Activated T-helper 1 cell treated with anti-CD3 and anti-CD28 coated beads, Interleukin-12 subunit alpha, Interleukin-12 subunit beta, Interleukin-2, Interleukin-4 antibody, amounts not matched to agents 30 ng/mL and 10 ng/mL and 1 ng/mL, durations not matched to agents 14 hours and 24 hours and 36 hours (primary cell): ENCODE results near the gene OSBPL8. TPM values are rescaled to one million over a fixed set of nuclear protein-coding genes. Genes with fewer than 3 reads are reported as not detected.

Experiments used
- DNase-seq: peaks from one replicate; pipeline ENCODE4 v3.0.0; 2021; ENCODE audit warnings: low spot score
- H3K27ac Mint-ChIP-seq: one replicate; pipeline ENCODE4 v1.8.0; 2021; ENCODE audit warnings: mild to moderate bottlenecking, mixed read lengths
- H3K27me3 Mint-ChIP-seq: one replicate; pipeline ENCODE4 v1.8.0; 2022; ENCODE audit warnings: mild to moderate bottlenecking, moderate library complexity, mixed read lengths; ENCODE audit not compliant: insufficient read depth
- H3K36me3 Mint-ChIP-seq: one replicate; pipeline ENCODE4 v1.8.0; 2021; ENCODE audit warnings: low read depth, mixed read lengths
- H3K4me1 Mint-ChIP-seq: one replicate; pipeline ENCODE4 v1.8.0; 2021; ENCODE audit warnings: low read depth, mixed read lengths
- H3K4me3 Mint-ChIP-seq: one replicate; pipeline ENCODE4 v1.8.0; 2021; ENCODE audit warnings: mild to moderate bottlenecking, moderate library complexity, mixed read lengths
- H3K9me3 Mint-ChIP-seq: one replicate; pipeline ENCODE4 v1.8.0; 2021; ENCODE audit warnings: mixed read lengths
- intact Hi-C: fragments of 100-400 bp; cut with micrococcal nuclease; formaldehyde crosslinking; loops from one replicate; pipeline ENCODE4 v1.15.1; 2024
- total RNA-seq: library from RNA; stranded (reverse); gene quantifications from 2 replicates; pipeline ENCODE4 v1.2.3, GENCODE V29; 2022

The OSBPL8 gene
- total RNA-seq, 1 donor from 2014 or later, result 86.9 TPM

- Mint-ChIP-seq H3K27ac (no peak overlapping the region), H3K4me3 (no peak overlapping the region), H3K4me1 (no peaks in the 10 kb centered on the region), H3K27me3 (no peaks in the 10 kb centered on the region), H3K36me3 (no peaks in the 10 kb centered on the region), H3K9me3 (no peaks in the 10 kb centered on the region)
- intact Hi-C loops, result no loop called here
- DNase-seq, result no peak
Observed at GRCh38 chr12:76471579-76471978, 88.0 kb downstream of the OSBPL8 start.

- intact Hi-C loops, result no loop called here
- no peaks in the 10 kb centered on the region for H3K4me1 Mint-ChIP-seq
- no peaks in the 10 kb centered on the region for H3K9me3 Mint-ChIP-seq
- H3K36me3 Mint-ChIP-seq, result no peaks in the 10 kb centered on the region
- H3K4me3 Mint-ChIP-seq, result no peak overlapping the region
- no peak for DNase-seq
- H3K27me3 Mint-ChIP-seq, result no peaks in the 10 kb centered on the region
- H3K27ac Mint-ChIP-seq, result no peak overlapping the region
Observed at GRCh38 chr12:76470028-76470939, 89.3 kb downstream of the OSBPL8 start.

DNA sequence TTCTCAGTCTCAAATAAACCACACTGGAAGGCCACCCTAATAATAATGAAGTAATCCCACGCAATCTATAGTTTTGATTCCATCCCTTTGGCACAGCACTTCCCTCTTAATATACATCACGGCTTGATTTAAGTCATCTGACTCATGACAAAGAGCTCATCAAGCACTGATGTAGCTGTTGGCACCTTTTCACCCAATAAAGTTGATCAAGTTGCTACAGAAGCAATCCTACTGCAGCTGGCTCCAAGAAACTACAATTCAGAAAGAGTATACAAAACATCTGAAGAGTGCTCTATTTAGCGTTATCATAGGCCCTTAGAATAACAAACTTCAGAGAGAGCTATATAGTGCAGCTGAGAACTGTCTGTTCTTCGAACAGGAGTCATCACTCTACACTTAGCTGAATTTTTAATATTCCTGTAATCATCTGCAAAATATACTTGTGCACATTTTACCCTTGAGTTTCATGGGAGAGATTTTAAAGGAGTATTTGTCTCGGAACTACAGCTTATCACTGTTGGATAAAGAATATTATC, 94.9 kb downstream of the OSBPL8 start:
- no peaks in the 10 kb centered on the region for H3K36me3 Mint-ChIP-seq
- intact Hi-C loops, result no loop called here

DNA sequence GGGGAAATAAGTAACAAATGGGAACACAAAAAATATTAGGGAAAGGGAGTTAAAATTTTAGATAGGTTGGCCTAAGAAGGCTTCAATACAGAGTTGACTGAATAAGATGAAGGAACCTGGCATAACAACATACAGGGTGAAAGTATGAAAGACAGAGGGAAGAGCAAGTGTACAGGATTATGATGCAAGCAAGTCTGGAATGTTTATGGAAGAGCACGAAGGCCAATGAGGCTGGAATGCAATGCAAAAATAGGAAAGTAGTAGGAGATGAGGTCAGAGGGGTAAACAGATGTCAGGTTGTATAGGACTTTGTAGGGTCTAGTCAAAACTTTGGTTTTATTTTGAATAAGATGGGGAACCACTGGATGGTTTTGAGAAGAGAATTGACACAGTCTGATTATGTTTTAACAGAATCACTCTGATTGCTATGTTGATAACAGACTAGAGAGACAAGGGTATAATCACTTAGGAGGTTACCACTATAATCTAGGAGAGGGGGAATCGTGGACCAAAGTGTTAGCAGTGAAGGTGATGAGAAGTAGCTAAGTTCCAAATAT, 96.8 kb downstream of the OSBPL8 start:
- Mint-ChIP-seq H3K36me3 (no peaks in the 10 kb centered on the region), H3K27me3 (no peaks in the 10 kb centered on the region), H3K4me3 (no peak overlapping the region), H3K4me1 (peaks cover 8% of the 10 kb centered on the region), H3K27ac (no peak overlapping the region), H3K9me3 (no peaks in the 10 kb centered on the region)
- DNase-seq, result no peak
- intact Hi-C loops, result no loop called here

More for the DNA sequence above, 94.9 kb downstream of the OSBPL8 start:
- H3K9me3 Mint-ChIP-seq, result no peaks in the 10 kb centered on the region
- no peak overlapping the region for H3K4me3 Mint-ChIP-seq
- H3K27me3 Mint-ChIP-seq, result no peaks in the 10 kb centered on the region
- peaks cover 8% of the 10 kb centered on the region for H3K4me1 Mint-ChIP-seq
- no peak for DNase-seq
- no peak overlapping the region for H3K27ac Mint-ChIP-seq

- peaks cover 8% of the 10 kb centered on the region for H3K4me1 Mint-ChIP-seq
Observed at GRCh38 chr12:76460807-76461206, 98.8 kb downstream of the OSBPL8 start.

DNA sequence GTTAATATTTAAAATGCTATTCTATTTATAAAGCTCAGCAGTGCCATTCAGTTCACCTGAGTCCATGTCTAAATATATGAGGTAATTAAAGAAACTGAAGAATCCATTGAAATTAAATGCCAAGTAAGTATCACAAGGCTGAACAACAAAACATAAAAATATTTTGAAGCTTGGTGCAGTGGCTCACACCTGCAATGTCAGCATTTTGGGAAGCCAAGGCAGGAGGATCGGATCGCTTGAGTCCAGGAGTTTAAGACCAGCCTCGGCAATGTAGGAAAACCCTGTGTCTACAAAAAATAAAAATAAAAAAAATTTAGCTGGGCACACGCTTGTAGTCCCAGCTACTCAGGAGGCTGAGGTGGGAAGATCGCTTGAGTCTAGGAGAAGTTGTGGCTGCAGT, 101.8 kb downstream of the OSBPL8 start:
- no peak overlapping the region for H3K4me3 Mint-ChIP-seq
- peaks cover 9% of the 10 kb centered on the region for H3K4me1 Mint-ChIP-seq
- intact Hi-C loops, result loop anchor here (5.0 to 10.0 kb wide), 3 partner anchors 99 to 931 kb away; partner anchors contain the start of gene OSBPL8
- H3K27me3 Mint-ChIP-seq, result no peaks in the 10 kb centered on the region
- H3K36me3 Mint-ChIP-seq, result peaks cover under 1% of the 10 kb centered on the region
- H3K27ac Mint-ChIP-seq, result no peak overlapping the region
- no peaks in the 10 kb centered on the region for H3K9me3 Mint-ChIP-seq
- DNase-seq, result no peak

More at GRCh38 chr12:76460807-76461206, 98.8 kb downstream of the OSBPL8 start:
- no peak for DNase-seq
- Mint-ChIP-seq H3K4me3 (no peak overlapping the region), H3K27ac (no peak overlapping the region), H3K36me3 (no peaks in the 10 kb centered on the region), H3K27me3 (no peaks in the 10 kb centered on the region), H3K9me3 (no peaks in the 10 kb centered on the region)
- intact Hi-C loops, result no loop called here

GRCh38 chr12:76457010-76457409, 102.6 kb downstream of the OSBPL8 start:
- Mint-ChIP-seq H3K4me3 (no peak overlapping the region), H3K27ac (no peak overlapping the region), H3K9me3 (no peaks in the 10 kb centered on the region), H3K4me1 (peaks cover 13% of the 10 kb centered on the region), H3K27me3 (no peaks in the 10 kb centered on the region), H3K36me3 (peaks cover 7% of the 10 kb centered on the region)
- intact Hi-C loops, result loop anchor here (5.0 to 10.0 kb wide), 3 partner anchors 100 to 930 kb away; partner anchors contain the start of gene OSBPL8
- DNase-seq, result no peak

GRCh38 chr12:76455582-76456345, 103.8 kb downstream of the OSBPL8 start:
- Mint-ChIP-seq H3K9me3 (no peaks in the 10 kb centered on the region), H3K4me3 (no peak overlapping the region), H3K27me3 (no peaks in the 10 kb centered on the region), H3K36me3 (peaks cover 10% of the 10 kb centered on the region), H3K27ac (no peak overlapping the region), H3K4me1 (peaks cover 15% of the 10 kb centered on the region)
- peak; percentile 5 for DNase-seq
- intact Hi-C loops, result loop anchor here (1.0 to 10.0 kb wide), 10 partner anchors 102 to 1121 kb away; partner anchors contain the start of genes BBS10, GLIPR1L1 and OSBPL8

- intact Hi-C loops, result loop anchor here (10.0 kb wide), 1 partner anchor 267 kb away; no protein-coding TSS in a partner anchor
- Mint-ChIP-seq H3K27me3 (no peaks in the 10 kb centered on the region), H3K4me3 (no peak overlapping the region), H3K4me1 (peaks cover 27% of the 10 kb centered on the region), H3K27ac (no peak overlapping the region), H3K9me3 (no peaks in the 10 kb centered on the region), H3K36me3 (peaks cover 17% of the 10 kb centered on the region)
- no peak for DNase-seq
Observed at GRCh38 chr12:76451528-76451927, 108.0 kb downstream of the OSBPL8 start.

- H3K4me3 Mint-ChIP-seq, result no peak overlapping the region
- peaks cover 17% of the 10 kb centered on the region for H3K36me3 Mint-ChIP-seq
- H3K4me1 Mint-ChIP-seq, result peaks cover 30% of the 10 kb centered on the region
- H3K9me3 Mint-ChIP-seq, result no peaks in the 10 kb centered on the region
- no peak for DNase-seq
- no peaks in the 10 kb centered on the region for H3K27me3 Mint-ChIP-seq
- no peak overlapping the region for H3K27ac Mint-ChIP-seq
- intact Hi-C loops, result loop anchor here (10.0 kb wide), 1 partner anchor 266 kb away; no protein-coding TSS in a partner anchor
Observed at GRCh38 chr12:76450690-76451089, 108.9 kb downstream of the OSBPL8 start.

GRCh38 chr12:76449993-76450392, 109.6 kb downstream of the OSBPL8 start:
- Mint-ChIP-seq H3K27me3 (no peaks in the 10 kb centered on the region), H3K9me3 (no peaks in the 10 kb centered on the region), H3K4me3 (no peak overlapping the region), H3K4me1 (peaks cover 32% of the 10 kb centered on the region), H3K36me3 (peaks cover 17% of the 10 kb centered on the region), H3K27ac (no peak overlapping the region)
- intact Hi-C loops, result loop anchor here (5.0 to 10.0 kb wide), 2 partner anchors 265 to 508 kb away; no protein-coding TSS in a partner anchor
- DNase-seq, result no peak

DNA sequence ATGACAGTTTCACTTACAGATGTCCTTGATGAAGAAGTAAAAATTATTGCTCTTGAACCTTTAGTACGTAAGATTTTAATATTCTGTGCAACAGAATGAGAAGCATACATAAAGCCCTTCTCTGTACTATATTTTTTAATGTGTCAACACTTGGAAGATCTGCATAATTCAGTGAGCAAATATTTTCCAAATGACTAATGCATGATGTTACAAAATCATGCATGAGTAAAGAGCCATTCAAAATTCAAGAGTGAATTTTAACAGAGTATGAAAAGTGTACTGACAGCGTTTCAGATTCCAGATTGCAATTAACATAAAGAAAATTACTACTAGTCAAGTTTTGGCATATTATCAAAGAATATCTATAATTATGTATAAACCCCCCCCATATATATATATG, 110.0 kb downstream of the OSBPL8 start:
- no peak overlapping the region for H3K27ac Mint-ChIP-seq
- no peaks in the 10 kb centered on the region for H3K9me3 Mint-ChIP-seq
- peaks cover 17% of the 10 kb centered on the region for H3K36me3 Mint-ChIP-seq
- no peak for DNase-seq
- intact Hi-C loops, result loop anchor here (5.0 kb wide), 1 partner anchor 507 kb away; no protein-coding TSS in a partner anchor
- no peaks in the 10 kb centered on the region for H3K27me3 Mint-ChIP-seq
- H3K4me3 Mint-ChIP-seq, result no peak overlapping the region
- H3K4me1 Mint-ChIP-seq, result peaks cover 33% of the 10 kb centered on the region
